GM18505 (cell line): ENCODE data around the gene STPG3.

Experiments
- ATAC-seq: cut with Tn5 transposase; IDR thresholded peaks from one replicate; pipeline ENCODE4 v1.9.1; 2021; ENCODE audit not compliant: unreplicated experiment
- POLR2A ChIP-seq: IDR thresholded peaks from 4 replicates; pipeline ENCODE4 v1.6.1; 2011; ENCODE audit warnings: borderline replicate concordance; ENCODE audit not compliant: insufficient read depth, insufficient read length; ENCODE audit errors: extremely low read depth

The STPG3 gene

GRCh38 chr9:137276473-137277328, 25.6 kb downstream of the STPG3 start:
- ATAC-seq, result no peak

DNA sequence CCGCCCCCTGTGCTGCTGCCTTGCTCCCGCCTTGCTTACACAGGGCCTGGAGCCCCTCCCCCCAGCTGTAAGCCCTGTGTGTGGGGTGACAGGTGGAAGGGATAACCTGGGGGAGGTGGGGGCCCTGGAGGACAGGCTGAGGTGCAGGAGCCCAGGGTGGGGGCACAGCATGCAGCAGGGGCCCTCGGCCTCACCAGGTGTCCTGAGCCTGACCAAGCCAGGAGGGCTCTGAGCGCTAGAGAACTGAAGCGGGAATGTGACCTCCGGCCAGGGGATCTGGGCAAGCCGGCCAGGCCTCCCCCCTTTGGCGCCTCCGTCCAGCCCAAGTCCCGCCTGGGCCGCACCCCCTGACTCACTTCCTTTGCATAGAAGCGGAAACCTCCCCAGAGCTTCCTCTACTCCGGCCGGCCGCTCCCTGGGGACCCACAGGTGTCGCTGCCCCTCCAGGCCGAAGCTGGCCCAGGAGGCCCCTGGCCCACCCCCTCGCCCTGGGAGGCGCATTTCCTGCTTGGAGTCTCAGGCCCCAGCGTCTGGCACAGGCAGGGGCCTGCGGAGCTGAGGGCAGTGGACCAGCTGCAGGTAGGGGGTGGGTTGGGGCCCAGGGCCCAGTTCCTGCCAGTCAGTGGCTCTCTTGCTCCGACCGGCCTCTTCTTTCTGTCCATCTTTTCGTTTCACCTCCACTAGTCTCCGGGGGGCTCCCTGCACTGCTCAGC, 26.4 kb downstream of the STPG3 start, which contains the start of gene TOR4A:
Gene TOR4A (plus strand): TSS at position 398 of the 713 bp plus-strand sequence. CDS start 964 bp downstream, outside the sequence.
- peak; percentile 74 for TF ChIP-seq POLR2A
- peak; percentile 46 for ATAC-seq

More at GRCh38 chr9:137276473-137277328, 25.6 kb downstream of the STPG3 start:
- TF ChIP-seq POLR2A, result no peak

- TF ChIP-seq POLR2A, result no peak
- no peak for ATAC-seq
Measured at GRCh38 chr9:137278061-137278701, 27.1 kb downstream of the STPG3 start.

DNA sequence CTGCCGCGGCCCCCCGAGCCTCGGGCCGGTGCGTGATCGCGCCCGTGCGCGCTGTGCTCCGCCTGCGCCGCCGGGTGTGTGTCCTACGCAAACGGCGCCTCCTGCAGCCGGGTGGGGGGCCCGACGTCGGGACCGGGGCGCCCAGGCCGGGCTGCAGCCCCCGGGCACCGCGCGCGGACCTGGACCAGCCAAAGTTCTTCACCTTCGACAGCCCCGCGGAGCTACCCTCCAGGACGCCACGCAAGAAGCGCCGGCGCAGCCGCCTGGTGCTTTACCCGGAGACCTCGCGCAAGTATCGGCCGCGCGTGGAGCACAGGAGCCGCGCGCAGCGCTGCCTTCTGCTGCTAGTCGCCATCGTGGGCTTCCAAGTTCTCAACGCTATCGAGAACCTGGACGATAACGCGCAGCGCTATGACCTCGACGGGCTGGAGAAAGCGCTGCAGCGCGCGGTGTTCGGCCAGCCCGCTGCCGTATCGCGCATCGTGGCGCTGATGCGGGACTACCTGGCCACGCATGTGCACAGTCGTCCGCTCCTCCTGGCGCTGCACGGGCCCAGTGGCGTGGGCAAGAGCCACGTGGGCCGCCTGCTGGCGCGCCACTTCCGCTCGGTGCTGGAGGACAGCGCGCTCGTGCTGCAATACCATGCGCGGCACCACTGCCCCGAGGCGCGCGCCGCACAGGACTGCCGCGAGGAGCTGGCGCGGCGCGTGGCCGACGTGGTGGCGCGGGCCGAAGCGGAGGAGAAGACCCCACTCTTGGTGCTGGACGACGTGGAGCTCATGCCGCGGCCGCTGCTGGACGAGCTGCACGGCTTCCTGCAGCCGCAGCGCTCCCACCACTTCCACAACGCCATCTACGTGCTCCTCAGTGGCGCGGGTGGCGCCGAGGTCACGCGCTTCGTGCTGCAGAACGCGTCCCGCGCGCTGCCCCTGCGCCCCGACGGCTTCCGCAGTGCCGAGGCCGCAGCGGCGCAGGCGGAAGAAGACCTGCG, 27.9 kb downstream of the STPG3 start:
- no peak for TF ChIP-seq POLR2A
- ATAC-seq, result no peak

DNA sequence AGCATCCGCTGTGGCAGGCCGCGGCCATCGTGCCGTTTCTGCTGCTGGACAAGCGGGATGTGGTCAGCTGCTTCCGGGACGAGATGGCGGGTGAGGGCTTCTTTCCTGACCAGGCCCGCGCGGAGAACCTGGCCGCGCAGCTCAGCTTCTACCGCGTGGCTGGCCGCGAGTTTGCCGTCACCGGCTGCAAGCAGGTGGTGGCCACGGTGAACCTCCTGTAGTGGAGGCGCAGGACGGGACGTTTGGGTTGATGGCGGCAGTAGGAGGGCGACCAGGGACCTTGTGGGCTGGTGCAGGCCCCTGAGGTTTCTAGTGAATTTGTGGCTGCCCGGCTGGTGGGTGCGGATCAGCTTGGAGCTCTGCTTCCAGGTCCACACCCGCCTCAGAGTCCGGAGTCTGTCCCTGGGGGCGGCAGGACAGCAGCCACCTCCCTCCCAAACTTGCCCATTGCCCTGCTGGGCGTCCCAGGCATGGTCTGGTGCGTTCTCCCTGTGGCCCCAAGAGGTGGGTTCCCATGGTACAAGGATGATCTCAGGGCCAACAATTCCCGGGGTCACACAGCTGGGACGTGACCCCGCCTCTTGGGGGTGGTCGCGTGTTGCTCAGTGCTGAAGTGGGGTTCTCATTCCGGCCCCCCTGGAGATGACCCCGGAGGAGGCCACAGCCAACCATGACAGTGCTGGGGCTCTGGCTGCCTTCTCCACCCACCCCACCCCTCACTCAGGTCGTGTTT, 28.8 kb downstream of the STPG3 start:
- TF ChIP-seq POLR2A, result no peak
- no peak for ATAC-seq

DNA sequence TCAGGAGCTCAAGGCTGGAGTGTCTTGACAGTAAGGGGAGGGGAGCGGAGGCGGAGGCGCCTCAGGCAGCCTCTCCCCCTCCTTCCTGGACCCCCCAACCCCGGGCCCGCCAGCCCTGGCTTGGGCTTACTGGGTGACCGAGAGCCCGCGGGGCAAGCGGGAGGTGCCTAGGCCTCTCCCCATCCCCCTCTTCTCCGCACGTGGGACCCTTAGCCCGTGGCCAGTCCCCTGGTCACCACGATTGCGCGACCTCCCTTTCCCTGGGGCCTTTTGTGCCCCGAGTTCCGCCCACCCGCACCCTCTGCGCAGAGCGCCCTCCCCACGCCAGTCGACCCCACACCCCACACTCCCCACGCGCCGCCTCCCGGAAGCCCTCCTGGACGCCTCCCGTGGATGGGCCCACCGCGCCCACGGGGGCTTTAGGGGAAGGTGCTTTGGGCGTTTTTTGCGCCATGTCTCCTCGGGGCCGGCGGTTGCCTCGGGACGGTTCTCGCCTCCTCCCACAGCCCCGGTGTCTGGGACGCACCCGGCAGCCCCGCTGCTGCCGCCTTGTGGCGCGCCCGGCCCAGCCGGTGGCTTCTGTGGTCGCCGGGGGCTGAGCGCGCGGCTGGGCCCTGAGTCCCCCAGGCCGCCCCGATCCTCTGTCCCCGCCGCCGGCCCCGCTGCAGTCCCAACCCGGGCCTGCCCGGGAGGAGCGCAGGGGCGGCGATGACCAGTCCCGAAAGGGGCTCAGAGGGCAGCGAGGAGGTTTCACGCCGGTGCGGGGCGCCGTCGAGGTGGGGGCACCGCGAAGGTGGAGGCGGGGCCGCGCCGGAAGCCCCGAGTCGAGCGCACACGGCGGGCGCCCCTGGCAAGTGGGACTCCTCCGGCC, 29.6 kb downstream of the STPG3 start:
- no peak for ATAC-seq
- TF ChIP-seq POLR2A, result no peak

GRCh38 chr9:137281345-137282116, 30.4 kb downstream of the STPG3 start:
- no peak for ATAC-seq
- no peak for TF ChIP-seq POLR2A

- no peak for TF ChIP-seq POLR2A
- ATAC-seq, result no peak
Measured at GRCh38 chr9:137286975-137287383, 35.9 kb downstream of the STPG3 start.

DNA sequence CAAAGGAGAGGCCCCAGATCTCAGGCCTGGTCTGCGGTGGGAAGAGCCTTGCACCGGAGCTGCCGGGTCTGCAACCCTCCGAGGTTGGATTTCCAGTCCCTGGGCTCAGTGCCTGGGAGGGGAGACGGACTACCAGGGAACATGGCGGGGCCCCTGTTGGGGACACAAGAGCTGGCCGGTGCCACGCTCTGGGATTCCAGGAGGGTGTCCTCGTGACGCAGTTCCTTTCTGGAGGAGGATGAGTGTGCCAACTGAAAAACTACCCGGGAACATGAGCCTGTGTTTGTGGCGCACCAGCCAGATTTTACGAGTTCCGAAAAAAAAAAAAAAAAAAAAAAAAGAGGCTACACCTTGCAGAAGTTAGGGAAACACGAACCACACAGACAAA, 42.0 kb downstream of the STPG3 start:
- no peak for ATAC-seq
- TF ChIP-seq POLR2A, result no peak

- TF ChIP-seq POLR2A, result no peak
- ATAC-seq, result no peak
Measured at GRCh38 chr9:137293482-137294090, 42.5 kb downstream of the STPG3 start.
